Endothelial cell of umbilical vein (primary cell): ENCODE measurements around the gene ASB5. TPM values are rescaled to one million over a fixed set of nuclear protein-coding genes. Genes with fewer than 3 reads are reported as not detected.

Experiments used
- BruUV-seq: library from RNA; stranded (reverse); fragments of 400-500 nt; replicated peaks from 2 replicates; lab custom pipeline; 2021; lab: Mats Ljungman, UMichigan
- CTCF ChIA-PET: fragments of 300-600, 350-600 bp; sonication (Branson Sonifier 250); formaldehyde crosslinking; loops from one replicate; lab custom pipeline; 2021; ENCODE audit warnings: antibody characterized with exemption, inconsistent platforms; lab: Charles Lee
- POLR2A ChIA-PET: fragments of 300-600, 350-600 bp; sonication (Branson Sonifier 250); formaldehyde crosslinking; loops from one replicate; lab custom pipeline; 2021; ENCODE audit warnings: antibody characterized with exemption, inconsistent platforms; lab: Charles Lee
- DNase-seq: peaks from one replicate; pipeline ENCODE4 v3.0.0-alpha.2; 2011; ENCODE audit warnings: low read depth, low spot score
- FAIRE-seq: peaks from 2 replicates; lab custom pipeline; 2011; peaks lifted over from hg19 to GRCh38; lab: Jason Lieb, UNC
- H2AFZ ChIP-seq: 2 replicates; pipeline ENCODE4 v1.6.0; 2012; ENCODE audit warnings: low read depth, low read length, control low read depth, inconsistent platforms
- H3K27ac ChIP-seq: 2 replicates; pipeline ENCODE4 v1.5.1; 2011; ENCODE audit warnings: low read depth, mild to moderate bottlenecking, control low read depth, low read length, moderate library complexity; ENCODE audit not compliant: insufficient read depth
- H3K27me3 ChIP-seq, 2 experiments: 2 replicates each; pipeline versions ENCODE4 v1.6.0 to v1.6.1; 2011; ENCODE audit warnings: low read length in 2 of 2, mixed read lengths in 1 of 2; ENCODE audit not compliant: control insufficient read depth in 2 of 2, insufficient read depth in 2 of 2
- H3K36me3 ChIP-seq, 2 experiments: 2 replicates in 1 of 2; 3 replicates in 1 of 2; pipeline ENCODE4 v1.5.1; 2011; ENCODE audit warnings: low read length in 2 of 2, mild to moderate bottlenecking in 1 of 2, moderate library complexity in 1 of 2; ENCODE audit not compliant: control insufficient read depth in 2 of 2, insufficient read depth in 2 of 2; ENCODE audit errors: extremely low read depth in 1 of 2
- H3K4me1 ChIP-seq: 3 replicates; pipeline ENCODE4 v1.5.1; 2011; ENCODE audit warnings: mild to moderate bottlenecking, low read length; ENCODE audit not compliant: control insufficient read depth, insufficient read depth; ENCODE audit errors: extremely low read depth
- H3K4me2 ChIP-seq: 2 replicates; pipeline ENCODE4 v1.6.1; 2011; ENCODE audit warnings: low read length, control low read depth, mixed read lengths; ENCODE audit not compliant: insufficient read depth
- H3K4me3 ChIP-seq, 3 experiments: fragments of 200-600 bp in 1 of 3; sonication (generic), shearing (Covaris generic) in 1 of 3; replicated peaks in 1 of 3; 2 replicates each; pipeline ENCODE4 v1.5.1; 2011 to 2016; ENCODE audit warnings: control low read depth in 3 of 3, low read length in 3 of 3, mild to moderate bottlenecking in 2 of 3, inconsistent platforms in 1 of 3, low read depth in 1 of 3, moderate library complexity in 1 of 3; ENCODE audit not compliant: insufficient read depth in 1 of 3
- H3K79me2 ChIP-seq: 2 replicates; pipeline ENCODE4 v1.6.0; 2012; ENCODE audit warnings: low read length, inconsistent platforms; ENCODE audit not compliant: control insufficient read depth, insufficient read depth
- H3K9ac ChIP-seq: replicated peaks from 2 replicates; pipeline ENCODE3; 2011; ENCODE audit warnings: low read length, control low read depth; ENCODE audit not compliant: insufficient read depth; ENCODE audit errors: extremely low read depth
- H3K9me1 ChIP-seq: replicated peaks from 3 replicates; pipeline ENCODE4 v1.6.0; 2011; ENCODE audit warnings: mild to moderate bottlenecking, low read length; ENCODE audit not compliant: control insufficient read depth, insufficient read depth; ENCODE audit errors: extremely low read depth
- H3K9me3 ChIP-seq: replicated peaks from 2 replicates; pipeline ENCODE4 v1.5.1; 2012; ENCODE audit warnings: low read length, inconsistent platforms; ENCODE audit not compliant: control insufficient read depth, insufficient read depth
- H4K20me1 ChIP-seq: replicated peaks from 2 replicates; pipeline ENCODE3; 2011; ENCODE audit warnings: mild to moderate bottlenecking, low read length; ENCODE audit not compliant: control insufficient read depth, insufficient read depth; ENCODE audit errors: extremely low read depth
- EZH2 ChIP-seq: IDR thresholded peaks from 2 replicates; pipeline ENCODE4 v1.6.1; 2012; ENCODE audit warnings: borderline replicate concordance, low read depth, mild to moderate bottlenecking, moderate library complexity, low read length, inconsistent platforms; ENCODE audit not compliant: severe bottlenecking
- FOS ChIP-seq: IDR thresholded peaks from 2 replicates; pipeline ENCODE4 v1.6.1; 2011; ENCODE audit warnings: mild to moderate bottlenecking, low read length, moderate library complexity, borderline replicate concordance; ENCODE audit not compliant: insufficient read depth
- GATA2 ChIP-seq: IDR thresholded peaks from 2 replicates; pipeline ENCODE4 v1.7.0; 2011; ENCODE audit warnings: low read depth, mild to moderate bottlenecking, moderate library complexity, mixed read lengths, low read length; ENCODE audit not compliant: insufficient read length, insufficient read depth
- JUN ChIP-seq: IDR thresholded peaks from 2 replicates; pipeline ENCODE4 v1.6.1; 2011; ENCODE audit warnings: borderline replicate concordance, low read depth; ENCODE audit not compliant: insufficient read length, insufficient read depth
- MAX ChIP-seq: IDR thresholded peaks from 2 replicates; pipeline ENCODE4 v1.6.1; 2011; ENCODE audit not compliant: insufficient read depth, insufficient read length
- MYC ChIP-seq: IDR thresholded peaks from one replicate; pipeline ENCODE4 v1.6.1; 2011; ENCODE audit warnings: mild to moderate bottlenecking, low read depth, low read length
- POLR2A ChIP-seq: IDR thresholded peaks from 2 replicates; pipeline ENCODE4 v1.6.1; 2012; ENCODE audit warnings: low read depth, mild to moderate bottlenecking, control low read depth, low read length
- POLR2AphosphoS5 ChIP-seq: IDR thresholded peaks from 2 replicates; pipeline ENCODE4 v1.6.1; 2012; ENCODE audit warnings: low read depth, mild to moderate bottlenecking, control low read depth, low read length, moderate library complexity; ENCODE audit not compliant: insufficient read depth
- dilution Hi-C: fragments of 300-500 bp; cut with MboI; formaldehyde crosslinking; loops from one replicate; pipeline ENCODE4 v1.15.0; 2019; ENCODE audit warnings: low sequenced_read_pairs; ENCODE audit not compliant: extremely low pct_ligation_motif_present
- intact Hi-C: fragments of 100-400 bp; cut with micrococcal nuclease; formaldehyde crosslinking; loops from one replicate; pipeline ENCODE4 v1.10.0; 2022
- polyA plus RNA-seq, 4 experiments: library from polyadenylated mRNA; depleted of rRNA in 3 of 4; stranded (reverse) in 3 of 4; unstranded in 1 of 4; fragments of >200 nt; gene quantifications; 2 replicates each; pipeline versions ENCODE4 v1.2.1 to v1.2.3, GENCODE V29; 2011 to 2012; ENCODE audit warnings: missing spikeins in 1 of 4
- total RNA-seq: library from RNA; stranded (reverse); gene quantifications from 2 replicates; pipeline ENCODE4 v1.2.3, GENCODE V29; 2021
- TF ChIP-seq, protein P1 (sequence below), 2 donors: IDR thresholded peaks; 1 replicate in 1 of 2; 2 replicates in 1 of 2; pipeline ENCODE4 v1.5.1; 2011; ENCODE audit warnings: low read length in 2 of 2, mild to moderate bottlenecking in 2 of 2, moderate library complexity in 2 of 2, control low read depth in 1 of 2, inconsistent platforms in 1 of 2, low read depth in 1 of 2; ENCODE audit not compliant: insufficient read depth in 1 of 2; ENCODE audit errors: extremely low read depth in 1 of 2

Gene ASB5
- total and polyA plus RNA-seq, 2 donors (not counting 3 experiments of a cell fraction or from before 2014, with no cell fraction given): not detected

- Histone ChIP-seq H3K27me3 (peaks cover 2 to 7% of the 10 kb centered on the region in 2 experiments), H3K79me2 (no peaks in the 10 kb centered on the region), H3K9me1 (no peaks in the 10 kb centered on the region), H3K27ac (no peak overlapping the region), H3K4me1 (no peaks in the 10 kb centered on the region), H4K20me1 (no peaks in the 10 kb centered on the region), H3K36me3 (no peaks in the 10 kb centered on the region), H3K4me3 (no peak overlapping the region), H3K9ac (no peak overlapping the region), H3K9me3 (no peaks in the 10 kb centered on the region), H3K4me2 (no peak overlapping the region), H2AFZ (no peak overlapping the region)
- POLR2A ChIA-PET: no interaction called here
- CTCF ChIA-PET: interaction anchor here (2.3 kb wide), 1 partner anchor 12 kb away, joined by 7 read pairs; no protein-coding TSS in a partner anchor
- intact Hi-C loops: no loop called here
- TF ChIP-seq JUN (no peak), MYC (no peak), FOS (no peak), MAX (no peak), POLR2A (no peak), POLR2AphosphoS5 (no peak), GATA2 (no peak), EZH2 (no peak)
- TF ChIP-seq, protein P1, sequence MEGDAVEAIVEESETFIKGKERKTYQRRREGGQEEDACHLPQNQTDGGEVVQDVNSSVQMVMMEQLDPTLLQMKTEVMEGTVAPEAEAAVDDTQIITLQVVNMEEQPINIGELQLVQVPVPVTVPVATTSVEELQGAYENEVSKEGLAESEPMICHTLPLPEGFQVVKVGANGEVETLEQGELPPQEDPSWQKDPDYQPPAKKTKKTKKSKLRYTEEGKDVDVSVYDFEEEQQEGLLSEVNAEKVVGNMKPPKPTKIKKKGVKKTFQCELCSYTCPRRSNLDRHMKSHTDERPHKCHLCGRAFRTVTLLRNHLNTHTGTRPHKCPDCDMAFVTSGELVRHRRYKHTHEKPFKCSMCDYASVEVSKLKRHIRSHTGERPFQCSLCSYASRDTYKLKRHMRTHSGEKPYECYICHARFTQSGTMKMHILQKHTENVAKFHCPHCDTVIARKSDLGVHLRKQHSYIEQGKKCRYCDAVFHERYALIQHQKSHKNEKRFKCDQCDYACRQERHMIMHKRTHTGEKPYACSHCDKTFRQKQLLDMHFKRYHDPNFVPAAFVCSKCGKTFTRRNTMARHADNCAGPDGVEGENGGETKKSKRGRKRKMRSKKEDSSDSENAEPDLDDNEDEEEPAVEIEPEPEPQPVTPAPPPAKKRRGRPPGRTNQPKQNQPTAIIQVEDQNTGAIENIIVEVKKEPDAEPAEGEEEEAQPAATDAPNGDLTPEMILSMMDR (IDR thresholded peaks at IDR 0.05; ENCODE audit: extremely low read depth in 1 of 2, insufficient read depth in 1 of 2, low read depth in 1 of 2, low read length in 2 of 2): no peak
- DNase-seq: no peak
- BruUV-seq: no TSS peak
- no peak for FAIRE-seq
- dilution Hi-C loops: no loop called here
These were observed 20.5 kb upstream of the ASB5 start for GRCh38 chr4:176289561-176289960.
